GM18508 (cell line): ENCODE results near the gene PITPNM3.

Experiments
- ATAC-seq: cut with Tn5 transposase; IDR thresholded peaks from one replicate; pipeline ENCODE4 v1.9.1; 2021; ENCODE audit warnings: moderate number of reproducible peaks; ENCODE audit not compliant: insufficient read depth, unreplicated experiment

Gene PITPNM3

DNA sequence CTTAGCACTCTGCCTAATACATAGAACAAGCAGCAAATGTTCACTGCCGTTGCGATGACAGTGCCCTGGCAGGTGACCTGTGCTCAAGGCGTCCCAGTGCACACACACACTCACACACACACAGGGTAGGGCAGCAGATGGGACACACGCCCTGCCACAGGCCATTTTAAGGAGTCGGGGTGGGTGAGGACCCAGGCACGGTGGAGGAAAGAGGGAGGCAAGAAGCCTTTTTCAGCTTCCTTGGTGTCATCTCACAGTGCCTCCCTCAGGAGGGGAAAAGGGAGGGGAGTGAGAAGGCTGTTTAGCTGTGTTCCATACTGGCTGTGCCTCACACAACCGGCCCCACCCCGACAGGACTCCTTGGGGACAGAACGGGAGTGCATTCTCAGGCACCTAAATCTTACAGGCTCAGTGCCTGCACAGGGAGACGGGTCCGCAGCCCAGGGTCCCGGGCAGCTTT lies 1.5 kb downstream of the PITPNM3 start:
- no peak for ATAC-seq

DNA sequence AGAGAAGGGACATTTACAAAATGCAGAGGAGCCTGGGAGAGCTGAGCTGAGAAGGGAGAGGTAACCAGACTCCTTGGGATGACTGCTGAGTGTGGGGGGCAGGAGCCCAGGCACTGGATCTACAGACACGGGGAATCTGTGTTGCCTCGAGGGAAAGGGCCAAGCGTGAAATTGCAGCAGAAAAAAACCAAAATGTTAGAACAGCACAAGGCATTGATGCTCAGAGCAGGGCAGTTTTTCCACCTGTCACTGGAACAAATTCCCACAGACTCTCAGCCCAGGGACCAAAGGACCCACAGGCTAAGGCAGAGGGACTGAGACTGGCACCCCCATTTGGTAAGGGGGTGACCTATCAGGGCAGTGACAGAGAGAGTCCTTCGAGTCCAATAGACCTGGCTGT lies 2.0 kb downstream of the PITPNM3 start:
- ATAC-seq, result no peak

- no peak for ATAC-seq
Observed at GRCh38 chr17:6551869-6552531, 4.4 kb downstream of the PITPNM3 start.

GRCh38 chr17:6551356-6551755 lies 5.0 kb downstream of the PITPNM3 start:
- no peak for ATAC-seq

- ATAC-seq, result no peak
Observed at GRCh38 chr17:6549384-6550036, 6.8 kb downstream of the PITPNM3 start.

DNA sequence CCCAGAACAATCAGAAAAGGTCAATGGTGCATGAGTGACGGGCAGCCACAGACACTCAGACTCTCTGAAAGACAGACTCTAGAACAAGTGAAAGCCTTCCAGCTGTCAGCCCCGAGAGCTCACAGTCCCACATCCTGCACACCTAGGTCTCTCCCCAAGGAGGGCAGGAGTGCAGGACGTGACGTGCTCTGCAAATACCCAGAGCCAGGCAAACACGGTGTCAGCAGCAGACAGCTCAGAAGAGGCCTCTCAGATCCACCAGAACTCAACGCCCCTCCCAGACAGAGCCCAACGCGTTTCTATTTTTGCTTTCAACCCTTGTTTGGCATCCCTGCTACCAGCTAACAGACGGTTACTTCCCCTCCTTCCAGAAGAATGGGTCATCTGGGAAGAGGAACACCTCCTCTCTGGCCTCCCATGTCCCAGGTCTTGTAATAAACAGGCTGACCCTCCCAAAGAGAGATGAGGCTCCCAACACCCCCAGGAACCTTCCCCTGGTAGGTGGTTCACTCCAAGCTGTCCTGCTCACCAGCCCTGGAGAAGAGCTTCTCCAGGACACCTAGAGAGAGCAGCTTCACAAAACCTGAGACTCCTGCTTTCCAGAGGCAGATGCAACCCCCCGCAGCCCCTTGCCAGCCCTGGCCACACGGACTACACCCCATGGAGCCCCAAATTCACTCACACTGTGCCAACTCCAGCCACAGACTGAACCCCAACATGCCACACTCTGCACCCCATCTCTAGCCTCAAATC lies 7.6 kb downstream of the PITPNM3 start:
- ATAC-seq, result no peak

GRCh38 chr17:6548034-6548433 lies 8.3 kb downstream of the PITPNM3 start:
- no peak for ATAC-seq

DNA sequence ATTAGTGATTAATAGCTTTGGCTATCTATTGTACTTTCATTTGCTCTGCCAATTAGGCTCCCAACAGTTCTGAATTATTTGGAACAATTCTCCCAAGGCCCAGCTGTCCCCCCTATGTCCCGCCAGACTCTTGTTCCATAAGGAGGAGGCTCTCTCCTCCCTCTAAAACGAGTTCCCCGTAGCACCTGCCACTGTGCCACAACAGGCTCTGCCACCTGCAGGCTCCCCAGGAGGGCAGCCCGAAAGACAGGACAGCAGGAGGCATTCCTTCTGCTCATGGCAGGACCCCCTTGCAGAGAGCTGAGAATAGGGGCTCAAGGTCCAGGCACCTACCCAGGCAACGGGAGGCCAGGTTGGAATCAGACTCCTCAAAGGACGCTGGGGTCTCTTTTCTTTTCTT lies 9.0 kb downstream of the PITPNM3 start:
- no peak for ATAC-seq

DNA sequence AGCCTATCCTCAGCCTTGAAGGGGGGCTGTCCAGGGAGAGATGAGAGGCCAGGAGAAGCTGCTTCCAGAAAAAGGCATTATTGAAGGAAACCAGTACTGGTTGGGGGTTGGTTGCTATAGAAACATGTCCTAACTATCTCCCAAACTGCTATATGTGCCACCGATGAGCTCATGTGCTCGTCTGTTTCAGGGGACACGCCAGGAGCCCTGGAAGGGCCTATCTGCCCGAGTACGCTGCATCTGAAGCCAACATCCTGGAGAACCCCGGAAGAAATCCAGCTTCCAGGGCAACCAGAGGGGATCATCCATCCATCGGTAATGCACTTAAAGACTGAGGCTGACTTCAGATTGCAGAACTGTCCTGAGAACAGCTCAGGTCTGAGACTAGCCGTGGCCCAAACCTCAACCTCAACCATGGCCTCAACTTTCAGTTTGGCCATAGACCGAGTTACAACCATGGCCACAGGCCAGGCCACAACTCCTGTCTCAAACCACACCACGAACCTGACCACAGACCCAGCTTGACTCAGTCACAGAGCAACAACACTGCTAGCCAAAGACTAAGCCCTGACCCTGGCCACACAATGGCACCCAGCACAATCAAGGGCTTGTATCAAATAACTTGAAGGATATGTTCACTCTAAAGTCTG lies 10.2 kb downstream of the PITPNM3 start:
- no peak for ATAC-seq

- no peak for ATAC-seq
Observed at GRCh38 chr17:6545291-6545690, 11.1 kb downstream of the PITPNM3 start.

- ATAC-seq, result no peak
Observed at GRCh38 chr17:6544011-6544370, 12.4 kb downstream of the PITPNM3 start.

GRCh38 chr17:6543079-6544010 lies 13.0 kb downstream of the PITPNM3 start:
- ATAC-seq, result no peak

DNA sequence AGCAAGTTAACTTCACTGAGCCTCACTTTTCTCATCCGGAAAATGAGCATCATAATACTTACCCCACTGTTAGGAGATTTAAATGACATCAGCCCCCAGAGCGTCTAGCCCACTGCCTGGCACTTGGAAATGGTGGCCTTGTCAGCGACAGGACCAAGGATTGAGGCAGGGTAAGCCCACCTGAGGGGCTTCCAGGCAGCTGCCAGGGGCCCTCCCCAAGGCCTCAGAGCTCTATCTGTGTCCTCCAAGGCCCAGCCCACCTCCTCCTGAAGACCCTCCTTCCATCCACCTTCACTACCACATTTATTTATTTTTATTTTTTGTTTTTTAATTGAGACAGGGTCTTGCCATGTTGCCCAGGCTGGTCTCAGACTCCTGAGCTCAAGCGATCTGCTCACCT lies 13.8 kb downstream of the PITPNM3 start:
- no peak for ATAC-seq

DNA sequence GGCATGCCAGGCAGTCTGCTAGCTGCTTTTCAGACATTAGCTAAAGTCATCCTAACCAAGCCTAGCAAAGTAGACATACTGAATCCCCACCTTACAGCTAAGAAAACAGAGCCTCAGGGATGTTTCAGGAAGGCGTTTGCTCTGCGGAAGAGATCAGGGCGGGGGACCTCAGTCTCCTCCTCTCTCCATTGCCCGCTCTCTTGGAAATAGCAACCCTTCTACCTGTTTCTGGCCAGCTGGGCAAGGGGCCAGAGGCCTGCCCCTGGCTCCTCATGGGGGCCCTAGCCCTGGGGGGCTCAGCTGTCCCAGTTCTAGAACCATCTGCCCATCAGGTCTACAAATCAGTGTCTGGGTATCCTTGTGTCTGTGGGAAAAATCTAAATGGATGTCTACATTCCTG lies 14.5 kb downstream of the PITPNM3 start:
- no peak for ATAC-seq

DNA sequence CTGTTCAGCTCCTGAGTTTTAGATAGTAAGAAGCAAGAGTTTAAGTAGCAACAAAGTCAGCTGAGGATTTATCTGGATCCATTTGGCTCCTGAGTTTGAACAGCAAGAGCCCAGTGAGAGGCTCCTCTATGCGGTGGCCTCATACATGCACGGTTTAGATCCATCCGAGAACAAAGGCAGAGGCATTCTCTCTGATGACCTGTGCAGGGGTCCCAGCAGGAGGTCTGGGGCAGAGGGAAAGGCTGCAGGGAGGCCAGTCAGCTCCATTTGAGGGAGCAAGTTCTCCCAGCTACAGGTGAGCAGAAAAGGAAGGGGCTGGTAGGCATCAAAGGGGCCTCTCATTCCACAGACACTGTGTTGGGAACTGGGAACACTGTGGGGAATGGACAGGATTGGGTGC lies 16.5 kb downstream of the PITPNM3 start:
- ATAC-seq, result no peak

- no peak for ATAC-seq
Observed at GRCh38 chr17:6536566-6537065, 19.7 kb downstream of the PITPNM3 start.

GRCh38 chr17:6536053-6536452 lies 20.3 kb downstream of the PITPNM3 start:
- ATAC-seq, result no peak

GRCh38 chr17:6534846-6535514 lies 21.4 kb downstream of the PITPNM3 start:
- no peak for ATAC-seq

- ATAC-seq, result no peak
Observed at GRCh38 chr17:6532441-6532885, 23.9 kb downstream of the PITPNM3 start.
